SU-DHL-6 (cell line): Measurements from ENCODE around the gene SHROOM2.

ENCODE experiments used
- H2AFZ ChIP-seq: fragments of 200-600 bp; sonication (generic); 2 replicates; pipeline ENCODE4 v1.6.1; 2014; ENCODE audit warnings: low read depth, mild to moderate bottlenecking, moderate library complexity, mixed read lengths, antibody characterized with exemption, low read length; ENCODE audit not compliant: severe bottlenecking
- H3F3A ChIP-seq: fragments of 200-600 bp; shearing (Covaris generic); 2 replicates; pipeline ENCODE4 v1.6.0; 2016; ENCODE audit warnings: antibody characterized with exemption, mild to moderate bottlenecking; ENCODE audit not compliant: insufficient read depth
- H3K27ac ChIP-seq: fragments of 200-600 bp; sonication (generic); 2 replicates; pipeline ENCODE4 v1.5.1; 2016; ENCODE audit warnings: low read depth, mild to moderate bottlenecking, low read length, moderate library complexity, mixed read lengths
- H3K27me3 ChIP-seq: fragments of 200-600 bp; sonication (generic), shearing (Covaris generic); 2 replicates; pipeline ENCODE4 v1.6.0; 2014; ENCODE audit warnings: mild to moderate bottlenecking, low read length
- H3K36me3 ChIP-seq: fragments of 200-600 bp; sonication (generic); 2 replicates; pipeline ENCODE4 v1.6.1; 2014; ENCODE audit warnings: mild to moderate bottlenecking, low read length, mixed read lengths
- H3K4me2 ChIP-seq: fragments of 300-600, 200-600 bp; shearing (Covaris generic), sonication (generic); 2 replicates; pipeline ENCODE4 v1.6.0; 2014; ENCODE audit warnings: low read length, low read depth, mild to moderate bottlenecking; ENCODE audit not compliant: poor library complexity, severe bottlenecking
- H3K4me3 ChIP-seq: fragments of 200-600 bp; sonication (generic); 2 replicates; pipeline ENCODE4 v1.5.1; 2014; ENCODE audit warnings: antibody characterized with exemption, low read length, mild to moderate bottlenecking, mixed read lengths; ENCODE audit not compliant: insufficient read depth, poor library complexity, severe bottlenecking
- H3K79me2 ChIP-seq: fragments of 200-600 bp; sonication (generic); 2 replicates; pipeline ENCODE4 v1.6.1; 2014; ENCODE audit warnings: mild to moderate bottlenecking, low read length, moderate library complexity; ENCODE audit not compliant: insufficient read depth
- H3K9ac ChIP-seq: fragments of 200-600 bp; sonication (generic); 2 replicates; pipeline ENCODE4 v1.7.0; 2014; ENCODE audit warnings: mild to moderate bottlenecking, low read length
- H3K9me2 ChIP-seq: fragments of 200-600 bp; sonication (generic); replicated peaks from 2 replicates; pipeline ENCODE4 v1.6.1; 2014; ENCODE audit warnings: low read length; ENCODE audit not compliant: insufficient read depth
- H3K9me3 ChIP-seq: fragments of 200-600 bp; sonication (generic); 2 replicates; pipeline ENCODE4 v1.6.1; 2014; ENCODE audit warnings: low read length, mixed read lengths; ENCODE audit not compliant: insufficient read depth
- H4K20me1 ChIP-seq: fragments of 200-600 bp; sonication (generic); 2 replicates; pipeline ENCODE4 v1.6.1; 2014; ENCODE audit warnings: low read depth, mild to moderate bottlenecking, antibody characterized with exemption, low read length, moderate library complexity, mixed read lengths
- CTCF ChIP-seq: fragments of 200-600 bp; sonication (generic); IDR thresholded peaks from one replicate; pipeline ENCODE4 v1.5.1; 2017; ENCODE audit warnings: antibody characterized with exemption, mild to moderate bottlenecking, low read length, moderate library complexity; ENCODE audit not compliant: insufficient read depth, poor library complexity, severe bottlenecking
- EZH2phosphoT487 ChIP-seq: fragments of 200-600 bp; sonication (generic), shearing (Covaris generic); conservative IDR thresholded peaks from 2 replicates; pipeline ENCODE4 v1.6.1; 2018; ENCODE audit warnings: mild to moderate bottlenecking, antibody characterized with exemption, low read length, moderate library complexity, mixed read lengths

SHROOM2 gene

GRCh38 chrX:9758021-9758638 lies 28.1 kb upstream of the SHROOM2 start:
- no peak for TF ChIP-seq CTCF
- no peaks in the 10 kb centered on the region for H4K20me1 ChIP-seq
- no peak overlapping the region for H3K9ac ChIP-seq
- H3K79me2 ChIP-seq: no peaks in the 10 kb centered on the region
- H3F3A ChIP-seq: no peaks in the 10 kb centered on the region
- H3K27ac ChIP-seq: no peak overlapping the region
- H3K9me2 ChIP-seq: no peaks in the 10 kb centered on the region
- no peak overlapping the region for H3K4me2 ChIP-seq
- no peak overlapping the region for H3K4me3 ChIP-seq
- no peaks in the 10 kb centered on the region for H3K27me3 ChIP-seq
- no peaks in the 10 kb centered on the region for H3K9me3 ChIP-seq
- H2AFZ ChIP-seq: no peak overlapping the region
- no peaks in the 10 kb centered on the region for H3K36me3 ChIP-seq

- H4K20me1 ChIP-seq: no peaks in the 10 kb centered on the region
- no peak overlapping the region for H2AFZ ChIP-seq
- no peak overlapping the region for H3K4me3 ChIP-seq
- H3K9ac ChIP-seq: no peak overlapping the region
- no peaks in the 10 kb centered on the region for H3K9me2 ChIP-seq
- no peaks in the 10 kb centered on the region for H3K79me2 ChIP-seq
- H3K27me3 ChIP-seq: no peaks in the 10 kb centered on the region
- no peak overlapping the region for H3K27ac ChIP-seq
- TF ChIP-seq CTCF (no peak), EZH2phosphoT487 (no peak)
- no peak overlapping the region for H3K4me2 ChIP-seq
- H3K9me3 ChIP-seq: no peaks in the 10 kb centered on the region
- no peaks in the 10 kb centered on the region for H3K36me3 ChIP-seq
- H3F3A ChIP-seq: no peaks in the 10 kb centered on the region
Measured at GRCh38 chrX:9759337-9759736, 26.9 kb upstream of the SHROOM2 start.

- no peaks in the 10 kb centered on the region for H3K36me3 ChIP-seq
- H3K9ac ChIP-seq: no peak overlapping the region
- no peaks in the 10 kb centered on the region for H4K20me1 ChIP-seq
- H3K27ac ChIP-seq: no peak overlapping the region
- no peak for TF ChIP-seq EZH2phosphoT487
- TF ChIP-seq CTCF: no peak
- no peak overlapping the region for H2AFZ ChIP-seq
- no peak overlapping the region for H3K4me3 ChIP-seq
- no peaks in the 10 kb centered on the region for H3K27me3 ChIP-seq
- no peak overlapping the region for H3K4me2 ChIP-seq
- no peaks in the 10 kb centered on the region for H3K9me3 ChIP-seq
- no peaks in the 10 kb centered on the region for H3F3A ChIP-seq
- no peaks in the 10 kb centered on the region for H3K9me2 ChIP-seq
- H3K79me2 ChIP-seq: no peaks in the 10 kb centered on the region
Measured at GRCh38 chrX:9765072-9765736, 21.0 kb upstream of the SHROOM2 start.
